Keratinocyte (primary cell): ENCODE results near the gene TIA1. TPM values are rescaled to one million over a fixed set of nuclear protein-coding genes. Genes with fewer than 3 reads are reported as not detected.
A peak's percentile ranks its signal among the peaks of the same experiment; 100 is the strongest.
"Not testable (repeated sequence)": the region's sequence is repeated elsewhere in the genome, so short reads cannot be mapped to it uniquely, and the experiment has no call there.

Experiments
- DNase-seq: peaks from one replicate; pipeline ENCODE4 v3.0.0-alpha.2; 2011; ENCODE audit warnings: low read depth, missing footprints, low spot score
- FAIRE-seq: peaks from 2 replicates; lab custom pipeline; 2011; peaks lifted over from hg19 to GRCh38; lab: Jason Lieb, UNC
- H2AFZ ChIP-seq: 2 replicates; pipeline ENCODE4 v1.6.0; 2012; ENCODE audit warnings: low read length, control low read depth, inconsistent platforms; ENCODE audit not compliant: control insufficient read depth
- H3K27ac ChIP-seq: 2 replicates; pipeline ENCODE4 v1.5.1; 2011; ENCODE audit warnings: low read length; ENCODE audit not compliant: control insufficient read depth, insufficient read depth
- H3K27me3 ChIP-seq: 3 replicates; pipeline ENCODE4 v1.6.0; 2011; ENCODE audit warnings: low read length; ENCODE audit not compliant: control insufficient read depth, insufficient read depth; ENCODE audit errors: extremely low read depth
- H3K36me3 ChIP-seq, 2 experiments: 2 replicates in 1 of 2; 3 replicates in 1 of 2; pipeline ENCODE4 v1.5.1; 2011; ENCODE audit warnings: low read length in 2 of 2, mild to moderate bottlenecking in 1 of 2; ENCODE audit not compliant: control insufficient read depth in 2 of 2, insufficient read depth in 2 of 2; ENCODE audit errors: extremely low read depth in 1 of 2
- H3K4me1 ChIP-seq: 3 replicates; pipeline ENCODE4 v1.5.1; 2011; ENCODE audit warnings: low read length; ENCODE audit not compliant: control insufficient read depth, insufficient read depth; ENCODE audit errors: extremely low read depth
- H3K4me2 ChIP-seq: 3 replicates; pipeline ENCODE4 v1.6.0; 2011; ENCODE audit warnings: low read depth, low read length; ENCODE audit not compliant: control insufficient read depth, insufficient read depth; ENCODE audit errors: extremely low read depth
- H3K4me3 ChIP-seq, 3 experiments: fragments of 200-600 bp in 1 of 3; sonication (generic) in 1 of 3; 2 replicates in 2 of 3; 3 replicates in 1 of 3; pipeline ENCODE4 v1.5.1; 2011 to 2016; ENCODE audit warnings: low read length in 3 of 3, mild to moderate bottlenecking in 3 of 3, control low read depth in 2 of 3, inconsistent platforms in 1 of 3, low read depth in 1 of 3, mixed read lengths in 1 of 3, mixed run types in 1 of 3, moderate library complexity in 1 of 3; ENCODE audit not compliant: control insufficient read depth in 2 of 3, insufficient read depth in 2 of 3; ENCODE audit errors: extremely low read depth in 1 of 3
- H3K79me2 ChIP-seq: 2 replicates; pipeline ENCODE4 v1.6.0; 2012; ENCODE audit warnings: low read length; ENCODE audit not compliant: control insufficient read depth, insufficient read depth
- H3K9ac ChIP-seq: 3 replicates; pipeline ENCODE4 v1.6.0; 2011; ENCODE audit warnings: low read length; ENCODE audit not compliant: control insufficient read depth, insufficient read depth; ENCODE audit errors: extremely low read depth
- H3K9me1 ChIP-seq: 3 replicates; pipeline ENCODE4 v1.6.0; 2011; ENCODE audit warnings: low read length; ENCODE audit not compliant: control insufficient read depth, insufficient read depth; ENCODE audit errors: extremely low read depth
- H3K9me3 ChIP-seq: 2 replicates; pipeline ENCODE4 v1.5.1; 2012; ENCODE audit warnings: low read depth, low read length; ENCODE audit not compliant: control insufficient read depth
- H4K20me1 ChIP-seq: 3 replicates; pipeline ENCODE4 v1.6.0; 2011; ENCODE audit warnings: low read length; ENCODE audit not compliant: control insufficient read depth, insufficient read depth; ENCODE audit errors: extremely low read depth
- EZH2 ChIP-seq: IDR thresholded peaks from one replicate; pipeline ENCODE4 v1.6.1; 2012; ENCODE audit warnings: inconsistent platforms, mild to moderate bottlenecking, low read length, moderate library complexity
- dilution Hi-C: fragments of 300-500 bp; cut with MboI; formaldehyde crosslinking; loops from one replicate; pipeline ENCODE4 v1.7.0; 2020; ENCODE audit warnings: low sequenced_read_pairs; ENCODE audit not compliant: extremely low pct_ligation_motif_present
- polyA minus RNA-seq, 3 experiments: library from RNA; depleted of rRNA, polyadenylated mRNA; stranded (reverse); fragments of >200 nt; gene quantifications; 1 replicate in 1 of 3; 2 replicates in 1 of 3; 3 replicates in 1 of 3; pipeline ENCODE4 v1.2.3, GENCODE V29; 2011
- polyA plus RNA-seq, 5 experiments: library from polyadenylated mRNA; depleted of rRNA in 3 of 5; stranded (reverse) in 3 of 5; stranded (forward) in 1 of 5; unstranded in 1 of 5; fragments of >200 nt; gene quantifications; 1 replicate in 1 of 5; 2 replicates in 3 of 5; 3 replicates in 1 of 5; pipeline versions ENCODE4 v1.2.1 to v1.2.3, GENCODE V29; 2011 to 2012; ENCODE audit warnings: missing spikeins in 2 of 5, low read depth in 1 of 5, low replicate concordance in 1 of 5
- TF ChIP-seq, protein P1 (sequence below), 3 experiments: IDR thresholded peaks in 1 of 3; conservative IDR thresholded peaks in 1 of 3; optimal IDR thresholded peaks in 1 of 3; 2 replicates in 2 of 3; 3 replicates in 1 of 3; pipeline versions ENCODE3 to v1.5.1; 2011; ENCODE audit warnings: low read length in 3 of 3, mild to moderate bottlenecking in 3 of 3, moderate library complexity in 2 of 3, control low read depth in 1 of 3, inconsistent platforms in 1 of 3; ENCODE audit not compliant: insufficient read depth in 2 of 3; ENCODE audit errors: extremely low read depth in 1 of 3

Gene TIA1, protein sequence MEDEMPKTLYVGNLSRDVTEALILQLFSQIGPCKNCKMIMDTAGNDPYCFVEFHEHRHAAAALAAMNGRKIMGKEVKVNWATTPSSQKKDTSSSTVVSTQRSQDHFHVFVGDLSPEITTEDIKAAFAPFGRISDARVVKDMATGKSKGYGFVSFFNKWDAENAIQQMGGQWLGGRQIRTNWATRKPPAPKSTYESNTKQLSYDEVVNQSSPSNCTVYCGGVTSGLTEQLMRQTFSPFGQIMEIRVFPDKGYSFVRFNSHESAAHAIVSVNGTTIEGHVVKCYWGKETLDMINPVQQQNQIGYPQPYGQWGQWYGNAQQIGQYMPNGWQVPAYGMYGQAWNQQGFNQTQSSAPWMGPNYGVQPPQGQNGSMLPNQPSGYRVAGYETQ
- polyA plus RNA-seq (30.0 to 79.3 TPM (median 76.3 TPM) in 3 replicates), polyA minus RNA-seq (68.5 to 100 TPM (median 68.8 TPM) in 3 replicates)
- 19.8 TPM for polyA plus RNA-seq (2011; ENCODE audit: low read depth)
- polyA plus RNA-seq (2011; cell fraction: cytosol; rRNA removed): 13.5 and 33.1 TPM in 2 replicates
- 127 and 154 TPM in 2 replicates for polyA plus RNA-seq (2011; cell fraction: nucleus; rRNA removed)
- polyA plus RNA-seq (2012; ENCODE audit: low replicate concordance): 26.3 and 29.9 TPM in 2 replicates
- 33.8 TPM for polyA minus RNA-seq (2011; cell fraction: cytosol; rRNA and poly(A)+ RNA removed)
- polyA minus RNA-seq (2011; cell fraction: nucleus; rRNA and poly(A)+ RNA removed): 56.1 and 100 TPM in 2 replicates

GRCh38 chr2:70248181-70248847, at the start of gene TIA1:
TIA1 (minus strand) TSS chr2:70248628; CDS start chr2:70248430, 198 bp downstream.
- Histone ChIP-seq H3K36me3 (no peaks in the 10 kb centered on the region), H3K79me2 (peaks cover 49% of the 10 kb centered on the region), H3K4me2 (peak within 1 kb of the TSS; percentile 90), H3K4me3 (peak within 1 kb of the TSS; percentile 71 to 100 (median 76)), H3K9me3 (no peaks in the 10 kb centered on the region), H4K20me1 (no peaks in the 10 kb centered on the region), H3K9me1 (no peaks in the 10 kb centered on the region), H3K27ac (peak within 1 kb of the TSS; percentile 98), H2AFZ (peak within 1 kb of the TSS; percentile 97), H3K27me3 (no peaks in the 10 kb centered on the region), H3K9ac (peak within 1 kb of the TSS; percentile 100), H3K4me1 (peaks cover 7% of the 10 kb centered on the region)
- FAIRE-seq (peak; percentile 17), DNase-seq (peak; percentile 90)
- dilution Hi-C loops: no loop called here
- TF ChIP-seq, protein P1, sequence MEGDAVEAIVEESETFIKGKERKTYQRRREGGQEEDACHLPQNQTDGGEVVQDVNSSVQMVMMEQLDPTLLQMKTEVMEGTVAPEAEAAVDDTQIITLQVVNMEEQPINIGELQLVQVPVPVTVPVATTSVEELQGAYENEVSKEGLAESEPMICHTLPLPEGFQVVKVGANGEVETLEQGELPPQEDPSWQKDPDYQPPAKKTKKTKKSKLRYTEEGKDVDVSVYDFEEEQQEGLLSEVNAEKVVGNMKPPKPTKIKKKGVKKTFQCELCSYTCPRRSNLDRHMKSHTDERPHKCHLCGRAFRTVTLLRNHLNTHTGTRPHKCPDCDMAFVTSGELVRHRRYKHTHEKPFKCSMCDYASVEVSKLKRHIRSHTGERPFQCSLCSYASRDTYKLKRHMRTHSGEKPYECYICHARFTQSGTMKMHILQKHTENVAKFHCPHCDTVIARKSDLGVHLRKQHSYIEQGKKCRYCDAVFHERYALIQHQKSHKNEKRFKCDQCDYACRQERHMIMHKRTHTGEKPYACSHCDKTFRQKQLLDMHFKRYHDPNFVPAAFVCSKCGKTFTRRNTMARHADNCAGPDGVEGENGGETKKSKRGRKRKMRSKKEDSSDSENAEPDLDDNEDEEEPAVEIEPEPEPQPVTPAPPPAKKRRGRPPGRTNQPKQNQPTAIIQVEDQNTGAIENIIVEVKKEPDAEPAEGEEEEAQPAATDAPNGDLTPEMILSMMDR (optimal IDR thresholded peaks at IDR 0.05 in 1 of 3, IDR thresholded peaks at IDR 0.05 in 1 of 3, conservative IDR thresholded peaks at IDR 0.05 in 1 of 3; ENCODE audit: extremely low read depth in 1 of 3, insufficient read depth in 2 of 3, low read length in 3 of 3): no peak
- no peak for TF ChIP-seq EZH2

DNA sequence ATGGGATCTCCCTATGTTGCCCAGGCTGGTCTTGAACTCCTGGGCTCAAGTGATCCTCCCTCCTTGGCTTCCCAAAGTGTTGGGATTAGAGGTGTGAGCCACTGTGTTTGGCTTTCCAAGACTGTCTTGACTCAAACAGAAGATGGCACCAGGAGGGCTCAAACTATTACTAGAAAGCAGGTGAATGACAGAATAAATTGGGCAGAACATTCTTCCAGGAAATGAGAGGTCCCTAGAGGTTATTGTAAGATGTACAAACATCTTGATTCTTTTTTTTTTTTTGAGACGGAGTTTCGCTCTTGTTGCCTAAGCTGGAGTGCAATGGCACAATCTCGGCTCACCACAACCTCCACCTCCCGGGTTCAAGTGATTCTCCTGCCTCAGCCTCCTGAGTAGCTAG, 49.4 kb upstream of the TIA1 start:
- H4K20me1 ChIP-seq, H3K36me3 ChIP-seq, H3K27ac ChIP-seq, H3K9me1 ChIP-seq, H3K27me3 ChIP-seq, H2AFZ ChIP-seq, H3K9ac ChIP-seq, H3K9me3 ChIP-seq, H3K4me2 ChIP-seq, FAIRE-seq, DNase-seq, H3K4me3 ChIP-seq, dilution Hi-C loops: not testable (repeated sequence)
- peaks cover 13% of the 10 kb centered on the region for H3K4me1 ChIP-seq
- H3K79me2 ChIP-seq: peaks cover 17% of the 10 kb centered on the region
